Femur (tissue), 1 donor: ENCODE measurements around the gene DSCAM.

Source experiments
- DNase-seq: peaks from one replicate; pipeline ENCODE4 v3.0.0-alpha.2; 2017

The DSCAM gene

DNA sequence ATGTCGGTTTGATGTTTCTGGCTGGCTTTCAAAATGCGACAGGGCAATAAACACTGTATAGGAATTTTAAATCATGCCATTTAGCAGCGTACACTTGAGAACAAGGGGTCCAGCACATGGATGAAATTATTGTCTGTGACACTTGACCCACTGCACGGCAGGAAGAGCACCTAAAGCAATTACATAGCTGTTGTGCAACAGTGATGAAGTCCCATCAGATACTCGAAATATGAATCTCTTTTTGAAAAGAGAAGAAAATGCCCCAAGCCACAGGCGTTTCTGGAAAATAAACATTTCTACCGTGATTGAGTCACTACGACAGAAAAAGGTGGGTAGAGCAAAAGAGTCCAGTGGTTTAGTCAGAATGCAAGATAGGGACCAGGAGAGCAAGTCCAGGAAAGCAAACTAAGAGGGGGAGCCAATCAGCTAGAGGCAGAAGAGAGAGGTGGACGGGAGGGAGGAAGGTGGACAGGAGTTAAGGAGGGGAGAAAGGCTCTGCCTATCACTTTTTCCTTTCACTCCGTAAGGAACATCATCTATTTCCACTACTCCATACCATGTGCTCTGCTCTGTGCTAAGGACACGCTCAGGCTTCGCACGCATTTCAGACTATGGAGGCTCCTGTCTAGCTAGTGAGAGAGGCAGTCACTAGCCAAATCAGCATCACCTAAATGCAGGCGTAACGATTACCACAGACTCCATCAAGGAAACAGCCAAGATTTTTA, 6.4 kb downstream of the DSCAM start:
- no peak for DNase-seq

DNA sequence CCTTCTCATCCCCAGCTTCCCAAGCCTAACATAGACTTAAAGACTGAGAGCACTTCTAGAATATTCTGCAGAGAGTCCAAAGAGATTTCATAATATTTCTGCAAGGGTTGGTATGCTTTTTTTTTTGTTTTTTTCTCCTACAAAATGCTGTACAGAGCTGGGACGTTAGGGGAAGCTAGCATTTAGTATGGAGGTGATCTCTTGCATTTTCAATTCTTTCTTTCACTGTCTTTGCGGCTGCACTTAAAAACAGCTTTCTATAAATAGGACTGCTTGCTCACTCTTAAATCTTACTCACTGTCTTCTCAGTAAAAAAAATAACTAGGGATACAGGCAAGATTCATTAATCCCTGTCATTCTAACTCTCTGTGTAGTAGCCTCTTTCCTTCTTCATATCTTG, 7.4 kb downstream of the DSCAM start:
- DNase-seq = no peak

DNA sequence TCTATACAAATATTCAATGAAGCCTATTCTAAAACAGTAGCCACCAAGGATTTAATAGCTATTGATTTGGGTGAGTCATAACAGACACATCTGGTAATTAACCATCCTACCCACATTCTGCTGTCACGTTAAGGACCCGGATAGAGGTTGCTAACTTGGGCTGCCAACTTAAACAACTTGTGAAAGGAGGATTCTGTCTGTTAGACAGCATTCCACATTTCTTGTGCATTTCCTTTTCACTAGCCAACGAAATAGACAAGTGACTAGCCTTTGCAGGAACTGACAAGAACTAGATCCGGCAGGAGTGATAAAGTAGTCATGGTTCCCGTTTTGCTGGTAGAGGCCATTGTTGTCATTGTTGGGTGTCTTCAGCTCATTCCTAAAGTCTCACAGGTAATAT, 9.5 kb downstream of the DSCAM start:
- no peak for DNase-seq

DNA sequence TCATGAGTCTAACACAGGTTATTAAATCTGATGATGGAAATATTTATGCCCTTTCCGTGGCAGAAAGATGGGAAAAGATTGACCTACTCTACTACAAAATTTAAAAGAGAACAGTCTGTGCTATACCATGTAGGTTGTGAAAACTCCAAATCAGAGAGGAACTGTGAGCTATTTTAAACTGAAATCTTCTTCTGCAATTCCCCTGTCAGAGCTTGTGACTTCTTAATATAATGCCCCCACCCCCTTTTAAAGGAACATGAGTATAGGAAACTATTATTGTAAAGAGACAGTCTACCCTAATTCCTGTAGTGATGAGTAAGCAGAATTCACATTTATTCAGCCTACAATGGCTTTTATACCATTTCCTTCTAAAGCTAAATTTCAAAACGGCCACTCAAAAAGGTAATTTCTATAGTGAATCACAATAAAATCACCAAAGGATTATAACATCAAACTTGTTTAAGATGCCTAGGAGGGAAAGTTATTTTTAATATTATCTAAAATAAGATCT, 11.7 kb downstream of the DSCAM start:
- no peak for DNase-seq

DNA sequence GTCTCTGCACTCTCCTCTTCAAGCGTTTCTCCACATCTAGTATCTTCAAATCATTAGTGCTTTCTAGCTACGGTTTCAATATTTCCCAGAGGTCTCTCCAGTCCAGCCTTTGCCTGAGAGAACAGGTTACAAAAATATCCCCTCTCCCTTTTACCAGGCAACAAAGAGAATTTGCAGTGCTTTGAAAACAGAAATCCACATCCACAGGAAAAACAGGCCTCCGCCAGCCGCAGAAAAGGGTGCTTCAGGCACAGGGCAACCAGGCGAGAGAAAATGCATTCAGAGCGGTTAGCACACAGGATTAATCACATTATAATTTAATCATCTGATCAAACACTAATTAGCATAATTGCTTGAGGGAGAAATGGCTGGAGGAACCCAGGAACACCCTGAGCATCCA, 13.8 kb downstream of the DSCAM start:
- no peak for DNase-seq

DNA sequence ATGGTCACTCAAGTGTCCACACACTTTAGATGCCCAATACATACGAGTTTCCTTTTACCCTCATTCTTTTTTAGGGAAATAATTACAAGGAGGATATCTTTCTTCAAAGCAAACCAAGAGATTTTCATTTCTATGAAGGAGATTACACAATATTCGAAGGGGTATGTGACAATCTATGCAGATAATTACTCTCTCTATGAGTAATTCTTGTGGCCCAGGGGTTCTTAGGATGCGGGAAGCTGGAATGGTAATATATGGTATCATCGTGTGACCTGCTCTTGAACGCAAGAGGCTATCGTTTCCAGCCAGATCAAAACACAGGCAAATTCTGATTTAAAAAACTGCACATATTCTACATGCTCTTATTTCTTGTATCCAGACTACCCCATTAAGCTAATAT, 14.6 kb downstream of the DSCAM start:
- no peak for DNase-seq

DNA sequence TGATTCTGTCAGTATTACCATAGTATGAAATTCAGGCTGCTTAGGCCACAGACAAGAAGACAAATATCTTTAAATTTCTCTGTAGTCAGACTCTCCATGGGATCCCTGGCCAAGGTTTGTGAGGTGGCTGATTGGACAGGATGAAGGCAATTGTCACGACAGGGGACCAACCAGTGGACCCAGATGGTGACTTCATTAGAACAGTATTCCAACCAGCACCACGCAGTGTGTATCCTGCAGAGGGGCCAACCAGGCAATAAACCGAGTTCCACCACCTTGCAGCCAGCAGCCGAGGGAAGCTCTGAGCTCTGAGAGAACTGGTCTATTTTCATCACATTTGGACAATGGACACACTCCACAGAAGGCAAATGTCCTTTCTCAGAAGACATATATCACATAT, 16.1 kb downstream of the DSCAM start:
- DNase-seq = no peak

DNA sequence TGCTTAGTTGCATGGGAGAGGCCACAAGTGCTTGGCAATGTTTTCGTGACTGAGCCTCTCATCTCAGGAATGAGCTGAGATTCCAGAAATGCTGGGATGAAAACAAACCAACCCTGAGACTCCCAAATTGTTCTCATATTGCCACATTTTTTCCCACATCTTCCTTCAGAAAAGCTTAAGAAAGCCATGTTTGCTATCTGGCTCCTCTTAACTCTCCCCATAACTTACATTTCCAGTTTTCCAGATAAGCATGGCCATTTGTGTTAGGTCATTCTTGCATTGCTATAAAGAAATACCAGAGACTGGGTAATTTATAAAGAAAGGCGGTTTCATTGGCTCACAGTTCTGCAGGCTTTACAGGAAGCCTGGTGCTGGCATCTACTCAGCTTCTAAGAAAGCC, 17.2 kb downstream of the DSCAM start:
- no peak for DNase-seq

DNA sequence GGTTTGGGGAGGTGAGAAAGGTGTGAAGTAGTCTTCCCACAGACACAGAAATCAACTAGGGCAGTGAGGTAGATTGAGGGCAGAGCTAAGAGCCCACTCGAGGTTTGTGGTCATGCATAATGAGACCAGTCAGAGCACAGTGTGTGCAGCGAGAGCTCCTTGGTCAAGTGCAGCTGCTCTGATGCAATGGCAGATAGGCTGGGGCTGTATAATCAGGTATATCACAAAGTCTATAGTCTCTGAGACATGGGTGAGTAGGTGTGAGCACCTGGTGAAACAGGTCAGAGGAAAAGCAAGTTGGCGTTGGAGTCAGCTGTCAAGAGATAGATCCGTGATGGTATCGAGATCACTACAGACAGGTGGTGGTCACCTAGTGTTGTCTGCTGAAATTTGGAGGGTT, 17.6 kb downstream of the DSCAM start:
- DNase-seq = no peak

DNA sequence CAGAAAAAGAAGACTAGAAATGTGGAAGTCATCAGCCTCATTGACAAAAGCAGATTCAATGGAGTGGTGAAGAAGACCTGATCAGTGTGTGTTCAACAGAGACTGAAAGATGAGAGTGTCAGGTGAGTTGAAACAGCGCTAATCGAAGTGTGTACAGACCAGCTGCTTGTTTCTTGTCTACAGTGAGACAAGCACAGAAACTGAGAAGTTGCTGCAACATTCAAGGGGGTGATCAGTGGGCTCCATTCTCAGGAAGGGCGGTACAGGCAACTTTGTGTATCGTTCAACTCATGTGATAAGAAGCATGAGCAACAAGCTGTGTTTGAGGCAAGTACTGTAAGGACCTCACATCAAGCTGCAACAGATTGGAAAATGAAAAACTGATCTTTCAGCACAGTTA, 19.4 kb downstream of the DSCAM start:
- DNase-seq = no peak

DNA sequence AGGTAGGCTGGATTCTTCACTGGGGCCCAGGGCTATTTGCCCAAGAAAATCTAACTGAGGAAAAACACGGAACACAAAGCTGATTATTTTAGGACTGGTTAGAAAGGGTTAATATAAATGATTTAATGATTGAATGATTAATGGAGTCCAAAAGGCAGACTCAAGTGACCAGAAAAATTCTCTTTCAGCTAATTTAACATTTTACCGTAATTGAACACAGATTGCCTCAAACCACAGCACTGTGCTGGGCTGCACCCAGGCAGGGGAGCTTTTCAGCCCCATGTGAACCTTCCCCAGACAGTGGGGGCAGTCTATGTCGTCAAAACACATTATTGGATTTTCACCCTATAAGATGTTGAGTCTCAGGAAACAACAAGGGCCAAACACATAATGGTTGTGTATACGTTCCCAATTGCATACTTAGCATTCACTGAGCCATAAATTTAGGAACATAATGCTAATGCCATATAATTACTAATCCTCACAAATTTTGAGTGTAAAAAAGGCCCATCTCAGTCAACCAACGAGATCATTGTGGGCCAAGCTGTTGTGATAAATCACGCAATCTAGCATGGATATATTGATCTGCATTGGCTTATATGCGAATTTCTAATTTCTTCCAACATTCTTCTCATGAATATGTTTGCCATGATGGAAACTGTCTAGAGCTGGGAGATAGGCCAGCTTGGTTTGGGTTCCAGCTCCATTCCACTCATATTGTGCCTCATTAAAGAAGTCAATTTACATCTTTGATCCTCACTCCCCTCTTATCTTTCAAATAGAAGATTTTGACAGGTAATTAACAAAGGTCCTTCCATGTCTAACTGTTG, 27.7 kb downstream of the DSCAM start:
- DNase-seq = no peak

DNA sequence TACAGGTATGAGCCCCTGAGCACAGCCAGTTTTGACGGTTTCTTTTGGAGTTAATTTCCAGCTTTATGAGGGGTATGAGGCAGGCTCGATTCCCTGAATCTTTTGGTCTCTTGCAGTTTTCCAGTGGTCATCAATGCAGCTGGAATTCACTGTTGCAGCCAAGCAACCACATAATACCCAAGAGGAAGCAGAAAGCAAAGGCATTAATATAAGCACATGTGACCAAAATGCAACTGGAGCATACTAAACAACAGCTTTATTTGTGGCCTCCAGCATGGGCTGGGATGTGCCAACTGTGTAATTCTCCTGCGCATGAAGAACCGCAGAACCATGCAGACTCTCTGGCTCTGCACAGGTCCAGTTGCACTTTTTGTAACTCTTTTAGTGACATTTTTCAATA, 33.0 kb downstream of the DSCAM start:
- no peak for DNase-seq

DNA sequence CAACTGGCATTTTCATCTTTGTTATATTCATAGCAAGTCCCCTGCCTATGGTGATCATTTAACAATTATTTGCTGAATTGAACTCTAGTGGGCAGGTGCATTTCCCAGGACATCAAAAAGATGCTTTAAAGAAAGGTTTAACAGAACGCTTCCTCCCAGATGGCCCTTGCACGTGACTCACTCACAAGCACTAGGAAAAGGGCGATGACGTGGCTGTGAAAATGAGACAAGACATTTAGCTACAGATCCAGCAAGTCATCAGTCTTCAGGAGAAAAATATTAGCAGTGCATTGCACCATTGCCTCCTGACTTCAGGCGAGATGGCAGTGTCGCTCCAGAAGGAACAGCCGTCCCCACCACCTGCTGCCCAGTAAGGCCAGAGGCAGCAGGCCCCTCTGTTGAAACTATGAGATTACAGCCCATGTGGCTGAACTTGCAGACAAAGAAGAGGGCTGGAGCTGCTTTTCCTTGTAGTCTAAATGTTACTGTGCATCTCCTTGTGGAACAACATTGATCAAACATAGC, 37.2 kb downstream of the DSCAM start:
- DNase-seq = no peak

DNA sequence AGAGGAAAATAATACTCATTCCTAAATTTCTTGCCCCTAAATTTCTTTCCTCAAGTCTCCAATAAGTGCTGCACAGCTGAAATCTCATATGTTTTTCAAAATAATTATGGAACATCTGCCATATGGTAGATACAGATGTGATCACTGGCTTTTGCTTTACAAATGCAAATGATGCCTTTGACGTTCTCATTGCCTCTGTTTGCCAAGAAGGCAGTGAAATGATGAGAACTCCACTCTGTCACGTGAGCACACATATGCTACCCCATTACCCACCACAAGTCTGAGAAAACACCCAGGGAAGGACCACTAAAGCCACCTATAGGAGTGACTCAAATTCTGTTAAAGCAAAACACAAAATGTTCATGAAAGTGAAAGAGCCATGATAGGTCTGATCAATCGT, 43.9 kb downstream of the DSCAM start:
- no peak for DNase-seq

DNA sequence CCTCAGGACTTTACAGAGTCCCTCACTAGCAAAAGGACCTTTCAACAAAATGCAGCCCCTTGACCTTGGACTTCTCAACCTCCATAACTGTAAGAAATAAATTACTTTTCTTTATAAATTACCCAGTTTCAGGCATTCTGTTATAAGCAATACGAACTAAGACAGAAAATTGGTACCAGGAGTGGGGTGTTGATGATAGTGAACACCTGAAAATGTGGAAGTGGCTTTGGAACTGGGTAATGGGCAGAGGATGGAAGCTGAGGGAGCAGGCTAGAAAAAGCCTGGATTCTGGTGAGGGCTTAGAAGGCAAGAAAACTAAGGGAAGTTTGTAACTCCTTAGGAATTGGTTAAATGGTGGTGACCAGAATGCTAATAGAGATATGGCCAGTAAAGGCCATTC, 46.8 kb downstream of the DSCAM start:
- DNase-seq = no peak

DNA sequence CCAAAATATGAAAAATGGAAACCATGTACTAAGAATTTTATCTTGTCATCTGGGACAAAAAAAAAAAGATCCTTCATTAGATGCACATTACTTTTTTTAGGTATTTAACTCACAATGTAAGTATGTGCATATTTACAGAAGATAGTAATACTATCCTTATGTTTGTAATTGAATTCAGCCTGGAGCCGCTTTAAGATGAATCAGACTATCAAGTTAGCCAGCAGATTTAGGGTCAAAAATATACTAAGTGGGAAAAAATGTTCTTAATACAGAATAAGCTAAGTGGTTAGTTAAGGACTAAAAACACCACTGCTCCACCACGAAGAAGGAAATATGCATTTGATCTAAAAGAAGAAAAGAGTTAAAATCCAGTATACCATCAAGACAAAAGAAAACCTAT, 49.1 kb downstream of the DSCAM start:
- DNase-seq = no peak

DNA sequence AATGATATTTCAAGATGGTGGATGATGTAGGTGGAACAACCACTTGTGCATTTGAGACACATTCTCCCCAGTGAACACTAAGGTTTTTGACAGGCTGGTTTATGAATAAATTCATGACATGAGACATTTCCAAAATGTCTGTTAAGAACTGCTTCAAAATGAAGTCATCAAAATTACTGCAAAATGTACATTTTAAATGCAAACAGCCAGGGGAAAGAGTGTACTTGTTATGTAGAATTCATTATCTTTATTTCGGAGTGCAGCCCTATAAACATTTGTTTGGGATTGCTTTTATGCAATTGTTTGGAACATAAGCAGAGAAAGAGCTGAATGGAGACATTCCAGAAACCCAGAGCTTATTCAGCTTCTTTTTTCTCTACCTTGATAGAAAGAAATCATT, 49.5 kb downstream of the DSCAM start:
- no peak for DNase-seq

DNA sequence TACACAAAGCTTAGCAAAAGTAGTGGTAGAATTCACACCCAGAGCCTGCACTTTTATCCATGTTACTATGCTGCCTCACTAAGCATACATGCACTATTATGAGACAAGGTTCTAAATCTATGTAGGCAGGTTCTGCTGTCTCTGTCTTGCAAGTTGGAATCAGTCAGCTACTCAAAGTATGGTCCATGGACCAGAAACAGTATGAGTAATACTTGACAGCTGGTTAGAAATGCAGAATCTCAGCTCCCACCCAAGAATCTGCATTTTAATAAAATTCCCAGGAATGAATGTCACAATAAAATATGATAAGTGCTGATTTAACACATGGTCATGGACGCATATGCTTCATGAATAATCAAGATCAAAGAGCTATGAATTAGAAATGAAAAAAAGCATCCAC, 50.5 kb downstream of the DSCAM start:
- no peak for DNase-seq

DNA sequence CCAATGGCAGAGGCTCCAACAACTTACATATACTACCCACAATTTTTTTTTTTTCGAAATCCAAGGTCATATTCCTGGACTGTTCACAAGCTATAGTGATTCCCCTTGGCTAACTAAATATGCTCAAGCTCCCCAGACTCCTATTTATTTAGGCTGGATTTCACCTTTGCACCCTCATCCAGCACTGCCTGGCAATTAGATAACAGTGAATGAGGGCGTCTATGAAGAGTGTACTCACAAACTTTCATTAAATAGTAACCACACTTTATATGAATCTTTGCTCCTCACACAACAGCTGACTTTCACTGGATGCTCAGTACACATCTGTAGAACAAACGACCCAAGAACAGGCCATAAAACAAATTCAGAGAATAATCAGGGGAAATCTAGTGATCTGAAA, 51.6 kb downstream of the DSCAM start:
- DNase-seq = no peak

DNA sequence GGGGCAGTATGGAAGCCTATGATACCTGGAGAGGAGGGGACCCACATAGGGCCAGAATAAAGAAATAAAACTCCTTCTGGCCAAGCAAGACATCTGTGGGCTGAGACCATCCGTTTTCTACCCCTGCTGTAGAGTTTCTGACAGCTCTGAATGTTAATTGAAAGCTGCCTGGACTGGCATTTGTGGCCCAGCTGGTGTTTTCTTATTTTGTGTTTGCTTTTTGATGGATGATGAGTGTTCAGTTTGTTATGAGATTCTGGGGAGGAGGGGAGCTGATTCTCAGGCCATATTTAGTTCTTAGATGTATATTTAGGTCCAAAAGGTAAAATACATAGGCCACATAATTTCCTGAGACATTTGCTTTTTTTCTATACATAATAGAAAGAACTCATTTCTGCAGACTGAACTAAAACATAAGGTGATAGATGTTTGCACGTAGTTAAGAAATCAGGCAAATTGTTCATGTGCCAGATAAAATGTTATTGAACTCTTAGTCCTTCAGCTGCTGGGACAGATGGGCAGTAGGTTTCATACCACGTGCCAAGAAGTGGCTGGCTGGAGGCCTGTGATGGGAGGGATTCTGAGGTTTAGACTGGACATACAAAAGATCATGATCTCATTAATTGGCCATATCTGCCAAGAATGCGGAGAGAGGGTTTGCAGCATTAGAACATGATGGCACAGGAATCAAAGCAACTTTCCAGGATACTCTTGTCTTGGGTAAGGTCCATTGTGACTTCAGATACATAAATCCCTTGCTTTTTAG, 54.1 kb downstream of the DSCAM start:
- DNase-seq = peak; percentile 42

DNA sequence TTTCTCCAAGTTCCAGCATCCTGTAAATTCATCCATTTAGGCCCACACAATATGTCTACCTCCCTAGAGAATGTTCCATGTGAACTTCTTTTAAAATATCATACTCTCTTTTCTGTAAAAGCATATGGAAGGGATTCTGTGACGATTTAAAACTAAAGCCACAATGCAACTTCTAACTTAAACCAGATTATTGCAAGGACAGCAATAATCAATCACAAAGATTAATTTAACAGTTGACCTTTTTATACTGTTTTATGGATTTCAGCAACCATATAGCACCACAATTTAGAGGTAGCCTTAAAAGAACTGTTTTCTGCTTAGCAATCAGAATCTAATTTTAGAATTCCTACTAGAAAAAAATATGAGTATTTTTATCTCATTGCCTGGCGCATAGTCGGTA, 58.3 kb downstream of the DSCAM start:
- no peak for DNase-seq

DNA sequence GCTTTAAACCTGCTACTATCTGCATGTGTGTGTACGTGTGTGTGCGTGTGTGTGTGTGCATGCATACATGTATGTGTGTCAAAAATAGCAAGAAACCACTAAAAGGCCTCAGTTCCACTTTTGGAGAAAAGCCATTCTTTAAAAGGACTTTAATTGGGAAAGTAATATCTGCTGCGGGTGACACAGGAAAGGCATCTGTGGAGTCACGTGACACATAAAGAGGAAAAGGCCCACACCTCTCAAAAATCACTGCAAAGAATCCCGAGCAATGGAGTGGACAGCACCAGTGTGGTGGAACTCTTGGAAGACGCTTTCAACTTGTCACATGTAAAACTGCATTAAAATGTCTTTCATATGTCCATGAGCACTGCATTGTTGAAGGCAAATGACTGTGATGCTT, 63.6 kb downstream of the DSCAM start:
- no peak for DNase-seq

DNA sequence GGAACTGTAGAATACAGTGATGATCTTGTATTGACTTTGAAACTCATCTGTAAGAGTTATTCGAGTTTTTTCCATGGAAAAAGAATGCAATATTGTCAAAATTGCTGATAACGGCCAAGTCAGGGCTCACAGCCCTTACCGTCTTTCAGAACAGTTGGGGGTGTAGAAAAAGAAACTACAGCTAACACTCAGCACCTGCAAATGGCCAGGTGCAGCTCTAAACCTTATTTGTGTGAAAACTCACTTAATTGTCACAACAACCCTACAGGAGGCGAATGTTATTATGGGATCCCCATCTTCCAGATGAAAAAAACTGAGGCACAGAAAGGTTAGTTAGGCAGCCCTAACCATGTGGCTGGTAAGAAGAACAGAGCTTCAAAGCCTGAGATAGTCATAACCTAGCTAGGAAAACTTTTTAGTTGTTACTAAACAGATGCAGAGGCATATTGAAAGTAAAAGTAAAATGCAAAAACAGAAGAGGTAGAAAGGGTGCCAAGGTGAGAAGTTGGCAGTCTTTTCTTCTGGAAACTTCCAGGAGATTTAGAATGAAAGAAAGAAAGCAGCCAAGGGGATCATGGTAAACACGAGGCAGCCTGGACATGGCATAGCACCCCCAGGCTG, 76.4 kb downstream of the DSCAM start:
- no peak for DNase-seq
